Activated naive CD8-positive, alpha-beta T cell treated with anti-CD3 and anti-CD28 coated beads for 36 hours (primary cell): ENCODE data around the gene DAW1. TPM values are rescaled to one million over a fixed set of nuclear protein-coding genes. Genes with fewer than 3 reads are reported as not detected.
"Not testable (repeated sequence)": the region's sequence is repeated elsewhere in the genome, so short reads cannot be mapped to it uniquely, and the experiment has no call there.

ENCODE experiments used
- DNase-seq: peaks from one replicate; pipeline ENCODE4 v3.0.0; 2021
- H3K27ac Mint-ChIP-seq: one replicate; pipeline ENCODE4 v1.8.0; 2022; ENCODE audit warnings: mild to moderate bottlenecking, moderate library complexity, mixed read lengths
- H3K27me3 Mint-ChIP-seq: one replicate; pipeline ENCODE4 v1.8.0; 2022; ENCODE audit warnings: mild to moderate bottlenecking, mixed read lengths
- H3K36me3 Mint-ChIP-seq: one replicate; pipeline ENCODE4 v1.8.0; 2021; ENCODE audit warnings: mild to moderate bottlenecking, mixed read lengths
- H3K4me1 Mint-ChIP-seq: one replicate; pipeline ENCODE4 v1.8.0; 2021; ENCODE audit warnings: mixed read lengths
- H3K4me3 Mint-ChIP-seq: one replicate; pipeline ENCODE4 v1.8.0; 2022; ENCODE audit warnings: mild to moderate bottlenecking, moderate library complexity, mixed read lengths
- H3K9me3 Mint-ChIP-seq: one replicate; pipeline ENCODE4 v1.8.0; 2022; ENCODE audit warnings: mixed read lengths
- total RNA-seq, 2 experiments: library from RNA; stranded (reverse); gene quantifications; one replicate each; pipeline ENCODE4 v1.2.3, GENCODE V29; 2021

The DAW1 gene, protein sequence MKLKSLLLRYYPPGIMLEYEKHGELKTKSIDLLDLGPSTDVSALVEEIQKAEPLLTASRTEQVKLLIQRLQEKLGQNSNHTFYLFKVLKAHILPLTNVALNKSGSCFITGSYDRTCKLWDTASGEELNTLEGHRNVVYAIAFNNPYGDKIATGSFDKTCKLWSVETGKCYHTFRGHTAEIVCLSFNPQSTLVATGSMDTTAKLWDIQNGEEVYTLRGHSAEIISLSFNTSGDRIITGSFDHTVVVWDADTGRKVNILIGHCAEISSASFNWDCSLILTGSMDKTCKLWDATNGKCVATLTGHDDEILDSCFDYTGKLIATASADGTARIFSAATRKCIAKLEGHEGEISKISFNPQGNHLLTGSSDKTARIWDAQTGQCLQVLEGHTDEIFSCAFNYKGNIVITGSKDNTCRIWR
- not detected for total RNA-seq

DNA sequence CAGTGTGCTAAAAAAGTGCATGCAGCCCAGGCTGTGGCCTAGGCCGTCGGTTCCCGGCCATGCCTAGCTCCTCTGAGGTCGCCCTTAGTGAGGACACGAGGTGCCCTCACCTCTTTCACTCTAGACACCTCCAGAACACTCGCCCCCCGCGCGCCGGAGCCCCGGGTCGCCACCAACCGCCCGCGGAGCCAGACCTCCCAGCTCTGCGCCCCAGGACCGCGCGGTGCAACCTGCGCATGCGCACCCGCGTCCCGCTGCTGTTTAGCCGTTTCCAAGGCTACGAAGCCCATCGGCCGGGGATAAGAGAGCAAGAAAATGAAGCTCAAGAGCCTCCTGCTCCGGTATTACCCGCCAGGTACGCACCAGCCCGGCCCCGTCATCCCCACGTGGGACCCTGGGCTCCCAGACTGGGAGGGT lies at the start of gene DAW1:
Gene DAW1 (plus strand): TSS at position 257 of the 417 bp plus-strand sequence. CDS start 59 bp downstream, at position 316.
- no peak within 1 kb of the TSS for H3K4me3 Mint-ChIP-seq
- no peaks in the 10 kb centered on the region for H3K4me1 Mint-ChIP-seq
- H3K36me3 Mint-ChIP-seq, result no peaks in the 10 kb centered on the region
- H3K27me3 Mint-ChIP-seq, result peaks cover 57% of the 10 kb centered on the region
- H3K9me3 Mint-ChIP-seq, result no peaks in the 10 kb centered on the region
- H3K27ac Mint-ChIP-seq, result no peak within 1 kb of the TSS
- peak; percentile 68 for DNase-seq

DNA sequence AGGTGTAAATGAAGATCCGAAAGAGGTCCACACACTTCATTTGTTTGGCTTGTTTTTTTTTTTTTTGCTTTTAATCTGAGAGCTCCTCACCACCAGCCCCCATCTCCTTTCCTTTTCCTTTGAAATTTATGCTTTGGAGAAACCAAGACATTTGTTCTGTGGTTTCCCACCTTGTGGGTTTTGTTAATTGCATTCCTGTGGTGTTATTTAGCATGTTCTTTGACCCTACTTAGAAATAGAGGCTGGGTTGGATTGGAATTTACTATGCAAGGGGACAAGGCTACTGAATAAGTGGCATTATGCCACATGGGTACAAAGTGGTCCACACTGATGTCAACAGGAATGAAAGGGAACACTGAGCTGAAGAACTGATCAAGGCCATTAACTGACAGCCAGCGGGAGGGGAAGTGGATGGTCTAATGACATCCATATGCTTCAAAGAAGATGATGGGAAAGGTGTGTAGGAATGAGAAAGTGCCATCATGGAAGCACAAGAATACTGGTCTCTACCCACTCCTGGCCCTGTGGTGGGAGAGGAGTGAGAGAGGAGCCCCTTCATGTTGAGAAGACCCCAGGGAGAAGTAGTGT lies 48.9 kb upstream of the DAW1 start:
- Mint-ChIP-seq H3K4me1 (peaks cover 21% of the 10 kb centered on the region), H3K4me3 (no peak overlapping the region)

DNA sequence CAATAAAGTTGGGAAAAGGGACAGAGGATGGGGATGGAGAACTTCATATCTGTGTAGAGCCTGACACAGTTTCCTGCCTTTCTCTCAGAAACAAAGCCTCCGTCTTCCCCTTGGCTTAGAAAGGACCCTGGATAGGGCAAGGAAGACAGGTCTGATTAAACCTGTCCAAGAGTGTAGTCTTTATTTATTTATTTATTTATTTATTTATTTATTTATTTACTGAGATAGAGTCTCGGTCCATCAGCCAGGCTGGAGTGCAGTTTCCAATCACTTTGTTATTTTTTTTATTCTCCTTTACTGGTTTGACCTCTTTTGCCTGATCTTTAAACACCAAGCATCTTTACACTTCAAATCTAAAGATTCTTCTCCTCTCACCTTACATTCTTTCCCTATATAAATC lies 47.5 kb upstream of the DAW1 start:
- DNase-seq, result no peak
- Mint-ChIP-seq H3K4me3 (no peak overlapping the region), H3K27ac (no peak overlapping the region), H3K4me1 (peaks cover 7% of the 10 kb centered on the region), H3K9me3 (no peaks in the 10 kb centered on the region), H3K27me3 (peaks cover 19% of the 10 kb centered on the region), H3K36me3 (peaks cover 2% of the 10 kb centered on the region)

More for the DNA sequence above, 48.9 kb upstream of the DAW1 start:
- DNase-seq, result no peak
- Mint-ChIP-seq H3K36me3 (peaks cover 2% of the 10 kb centered on the region), H3K9me3 (no peaks in the 10 kb centered on the region), H3K27me3 (peaks cover 24% of the 10 kb centered on the region), H3K27ac (no peak overlapping the region)

GRCh38 chr2:227824711-227825110 lies 46.7 kb upstream of the DAW1 start:
- no peak for DNase-seq
- Mint-ChIP-seq H3K36me3 (peaks cover 2% of the 10 kb centered on the region), H3K27ac (no peak overlapping the region)

DNA sequence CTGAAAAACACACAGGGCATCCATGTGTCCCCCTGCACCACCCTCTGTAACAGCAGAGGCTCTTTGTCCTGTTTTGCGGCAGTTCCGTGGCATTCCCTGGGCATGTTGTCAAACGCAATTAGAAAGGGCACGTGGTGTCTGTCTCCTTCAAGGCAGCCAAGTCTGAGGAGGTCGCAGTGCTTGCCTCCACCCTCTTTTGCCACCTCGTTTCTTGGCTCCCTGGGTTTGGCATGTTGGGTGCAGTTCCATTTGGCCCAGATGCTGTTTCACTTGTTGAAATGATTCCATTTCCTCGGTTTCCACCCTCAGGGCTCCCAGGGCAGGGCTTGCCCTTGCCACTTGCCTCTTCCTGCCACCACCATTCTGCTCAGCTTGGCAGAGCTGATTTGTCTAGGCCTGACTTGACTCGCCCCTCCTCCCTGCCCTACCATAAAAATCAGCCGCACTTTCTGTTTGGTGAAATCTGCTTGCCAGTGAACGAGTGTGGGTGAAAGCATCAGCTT lies 45.4 kb upstream of the DAW1 start:
- peaks cover 4% of the 10 kb centered on the region for H3K4me1 Mint-ChIP-seq
- H3K27ac Mint-ChIP-seq, result no peak overlapping the region
- H3K4me3 Mint-ChIP-seq, result no peak overlapping the region
- no peak for DNase-seq
- H3K27me3 Mint-ChIP-seq, result peaks cover 15% of the 10 kb centered on the region
- peaks cover 2% of the 10 kb centered on the region for H3K36me3 Mint-ChIP-seq
- no peaks in the 10 kb centered on the region for H3K9me3 Mint-ChIP-seq

More at GRCh38 chr2:227824711-227825110, 46.7 kb upstream of the DAW1 start:
- Mint-ChIP-seq H3K4me1 (peaks cover 4% of the 10 kb centered on the region), H3K27me3 (peaks cover 19% of the 10 kb centered on the region), H3K4me3 (no peak overlapping the region), H3K9me3 (no peaks in the 10 kb centered on the region)

DNA sequence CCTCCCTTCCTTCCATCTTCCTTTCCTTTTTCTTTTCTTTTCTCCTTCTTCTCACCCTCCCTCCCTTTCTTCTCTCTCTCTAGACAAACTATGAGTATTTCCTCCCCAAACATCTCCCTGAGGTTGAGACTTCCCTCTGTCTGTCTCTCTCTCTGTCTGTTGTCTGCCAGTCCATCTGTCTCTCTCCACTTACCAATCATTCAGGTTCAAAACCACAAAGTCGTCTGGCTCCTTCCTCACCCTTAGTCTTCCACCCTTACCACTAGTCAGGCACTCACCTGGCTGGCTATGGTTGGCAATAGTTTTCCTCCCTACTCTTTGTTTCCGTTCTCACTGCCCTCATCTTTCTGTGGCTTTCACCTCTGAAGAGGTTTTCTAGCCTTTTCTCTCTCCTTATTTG lies 44.9 kb upstream of the DAW1 start:
- H3K4me1 Mint-ChIP-seq, result peaks cover 4% of the 10 kb centered on the region
- no peak for DNase-seq
- H3K9me3 Mint-ChIP-seq, result no peaks in the 10 kb centered on the region
- H3K27me3 Mint-ChIP-seq, result peaks cover 11% of the 10 kb centered on the region
- H3K27ac Mint-ChIP-seq, result no peak overlapping the region
- H3K36me3 Mint-ChIP-seq, result no peaks in the 10 kb centered on the region
- no peak overlapping the region for H3K4me3 Mint-ChIP-seq

DNA sequence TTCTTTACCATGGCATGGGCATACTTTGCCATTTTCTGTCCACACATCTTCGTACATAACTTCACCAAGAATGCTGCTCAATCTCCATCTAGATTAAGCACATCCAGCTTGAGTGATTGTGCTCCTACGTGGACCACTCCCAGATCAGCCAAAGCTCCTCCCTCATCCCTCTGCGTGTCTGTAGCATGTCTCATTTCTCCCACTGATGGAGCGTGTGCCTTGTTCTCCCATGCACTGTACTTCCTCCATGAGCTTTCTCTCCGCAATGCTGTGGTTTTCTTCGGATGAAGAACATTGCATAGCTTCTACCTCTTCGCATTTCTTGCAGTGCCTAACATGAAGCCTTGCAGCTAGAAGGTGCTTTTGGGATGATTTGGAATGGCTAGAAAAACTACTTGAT lies 44.3 kb upstream of the DAW1 start:
- Mint-ChIP-seq H3K9me3 (no peaks in the 10 kb centered on the region), H3K27ac (no peak overlapping the region), H3K4me3 (no peak overlapping the region), H3K4me1 (peaks cover 4% of the 10 kb centered on the region), H3K36me3 (no peaks in the 10 kb centered on the region), H3K27me3 (peaks cover 11% of the 10 kb centered on the region)
- no peak for DNase-seq

- Mint-ChIP-seq H3K36me3 (no peaks in the 10 kb centered on the region), H3K9me3 (no peaks in the 10 kb centered on the region), H3K4me3 (no peak overlapping the region), H3K27me3 (peaks cover 11% of the 10 kb centered on the region), H3K4me1 (peaks cover 1% of the 10 kb centered on the region), H3K27ac (no peak overlapping the region)
- DNase-seq, result no peak
Observed at GRCh38 chr2:227828477-227828912, 42.9 kb upstream of the DAW1 start.

GRCh38 chr2:227829337-227829736 lies 42.1 kb upstream of the DAW1 start:
- peaks cover 9% of the 10 kb centered on the region for H3K27me3 Mint-ChIP-seq
- H3K4me1 Mint-ChIP-seq, result peaks cover 1% of the 10 kb centered on the region
- no peaks in the 10 kb centered on the region for H3K9me3 Mint-ChIP-seq
- H3K4me3 Mint-ChIP-seq, result no peak overlapping the region
- no peaks in the 10 kb centered on the region for H3K36me3 Mint-ChIP-seq
- H3K27ac Mint-ChIP-seq, result no peak overlapping the region
- DNase-seq, result no peak

- Mint-ChIP-seq H3K9me3 (no peaks in the 10 kb centered on the region), H3K36me3 (no peaks in the 10 kb centered on the region), H3K27ac (no peak overlapping the region), H3K27me3 (peaks cover 18% of the 10 kb centered on the region), H3K4me1 (no peaks in the 10 kb centered on the region), H3K4me3 (no peak overlapping the region)
- DNase-seq, result no peak
Observed at GRCh38 chr2:227834423-227834822, 37.0 kb upstream of the DAW1 start.

DNA sequence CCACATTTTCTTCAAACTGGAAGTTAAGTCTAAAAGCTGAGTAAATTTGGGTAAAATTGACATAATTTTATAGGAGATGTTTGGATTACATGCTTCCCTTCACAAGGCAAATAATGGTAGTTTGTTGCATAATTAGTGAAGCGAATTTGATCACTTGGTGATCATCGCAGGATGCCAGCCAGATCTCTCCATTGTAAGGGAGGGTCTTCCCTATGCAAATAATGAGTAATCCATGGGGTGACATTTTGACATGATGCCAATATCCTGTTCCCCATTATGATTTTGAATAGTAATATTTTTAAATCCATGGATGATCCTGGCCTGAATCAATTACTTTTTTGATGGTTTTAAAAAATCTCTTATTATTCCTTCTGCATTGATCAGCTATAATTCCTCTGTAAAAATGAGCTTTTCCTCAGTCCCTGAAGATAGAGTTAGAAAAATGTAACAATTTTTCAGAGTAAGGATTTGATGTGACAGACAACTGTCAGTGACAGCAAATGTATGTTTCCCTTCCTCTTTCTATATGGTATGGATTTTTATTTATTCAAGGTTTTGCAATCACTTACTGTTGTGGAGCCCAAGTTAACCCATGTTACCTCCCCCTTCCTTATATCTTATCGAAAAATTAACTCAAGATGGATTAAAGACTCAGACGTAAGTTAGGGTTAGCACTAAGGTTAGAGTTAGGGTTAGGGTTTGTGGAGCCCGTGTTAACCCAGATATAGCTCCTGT lies 36.3 kb upstream of the DAW1 start:
- Mint-ChIP-seq H3K27me3 (peaks cover 18% of the 10 kb centered on the region), H3K4me1 (no peaks in the 10 kb centered on the region), H3K36me3 (no peaks in the 10 kb centered on the region), H3K4me3 (no peak overlapping the region), H3K27ac (no peak overlapping the region), H3K9me3 (no peaks in the 10 kb centered on the region)
- no peak for DNase-seq

- not testable (repeated sequence) for H3K36me3 Mint-ChIP-seq, H3K4me1 Mint-ChIP-seq, H3K27ac Mint-ChIP-seq, H3K9me3 Mint-ChIP-seq, H3K4me3 Mint-ChIP-seq, DNase-seq
- peaks cover 31% of the 10 kb centered on the region for H3K27me3 Mint-ChIP-seq
Observed at GRCh38 chr2:227839339-227840129, 31.9 kb upstream of the DAW1 start.

- no peak for DNase-seq
- no peak overlapping the region for H3K4me3 Mint-ChIP-seq
- peaks cover 2% of the 10 kb centered on the region for H3K4me1 Mint-ChIP-seq
- peaks cover 4% of the 10 kb centered on the region for H3K9me3 Mint-ChIP-seq
- H3K36me3 Mint-ChIP-seq, result no peaks in the 10 kb centered on the region
- no peak overlapping the region for H3K27ac Mint-ChIP-seq
- peaks cover 26% of the 10 kb centered on the region for H3K27me3 Mint-ChIP-seq
Observed at GRCh38 chr2:227846831-227847230, 24.6 kb upstream of the DAW1 start.

GRCh38 chr2:227848146-227848545 lies 23.3 kb upstream of the DAW1 start:
- Mint-ChIP-seq H3K27me3 (peaks cover 30% of the 10 kb centered on the region), H3K9me3 (peaks cover 4% of the 10 kb centered on the region), H3K36me3 (no peaks in the 10 kb centered on the region), H3K4me1 (peaks cover 2% of the 10 kb centered on the region), H3K4me3 (no peak overlapping the region), H3K27ac (no peak overlapping the region)
- no peak for DNase-seq
